ENCODE data around the gene U2AF1L4. TPM values are rescaled to one million over a fixed set of nuclear protein-coding genes. Genes with fewer than 3 reads are reported as not detected.

The U2AF1L4 gene
- 69.6 and 75.0 TPM in 2 replicates for polyA plus RNA-seq

GRCh38 chr19:35745328-35746086 is at the start of gene U2AF1L4, which contains the start of gene PSENEN:
Gene U2AF1L4 (minus strand): TSS chr19:35745418. CDS start chr19:35745391, 27 bp downstream.
Gene PSENEN (plus strand): TSS chr19:35745651. CDS start chr19:35745931, 280 bp downstream.

GRCh38 chr19:35775298-35776101 is 30.3 kb upstream of the U2AF1L4 start, which contains the start of gene ARHGAP33:
Gene ARHGAP33 (plus strand): TSS chr19:35775564. CDS start chr19:35775659, 95 bp downstream.

GRCh38 chr19:35757749-35758608 is 12.8 kb upstream of the U2AF1L4 start, which contains the start of gene PROSER3:
Gene PROSER3 (plus strand): TSS chr19:35758176. CDS start chr19:35758216, 40 bp downstream.

GRCh38 chr19:35756377-35757230 is 11.4 kb upstream of the U2AF1L4 start, which contains the start of gene HSPB6:
Gene HSPB6 (minus strand): TSS chr19:35757029. CDS start chr19:35757008, 21 bp downstream.

GRCh38 chr19:35748106-35749020 is 3.1 kb upstream of the U2AF1L4 start, which contains the start of gene LIN37:
Gene LIN37 (plus strand): TSS chr19:35748576. CDS start chr19:35748725, 149 bp downstream.

GRCh38 chr19:35742121-35742724 is 3.0 kb downstream of the U2AF1L4 start, which contains the start of gene IGFLR1:
Gene IGFLR1 (minus strand): TSS chr19:35742452. CDS start chr19:35741180, 1,272 bp downstream.

GRCh38 chr19:35717665-35718344 is 27.4 kb downstream of the U2AF1L4 start, which contains the start of gene KMT2B:
Gene KMT2B (plus strand): TSS chr19:35718003. CDS start chr19:35718019, 16 bp downstream.

GRCh38 chr19:35704218-35704617 is 41.0 kb downstream of the U2AF1L4 start, which contains the start of gene ZBTB32:
Gene ZBTB32 (plus strand): TSS chr19:35704558. CDS start chr19:35714627, 10,069 bp downstream.

Other genes starting within 250 kb of the U2AF1L4 start
- 6.0 and 7.7 TPM in 2 replicates for gene DMKN, start 231.8 kb downstream of the U2AF1L4 start, polyA plus RNA-seq
- not detected in 2 replicates for gene SBSN, start 217.1 kb downstream of the U2AF1L4 start, polyA plus RNA-seq
- not detected in 2 replicates for gene GAPDHS, start 212.0 kb downstream of the U2AF1L4 start, polyA plus RNA-seq
- 95.0 and 102 TPM in 2 replicates for gene TMEM147, start 199.8 kb downstream of the U2AF1L4 start, polyA plus RNA-seq
- gene ATP4A, start 181.8 kb downstream of the U2AF1L4 start, polyA plus RNA-seq: not detected in 2 replicates
- not detected in 2 replicates for gene PMIS2, start 159.2 kb downstream of the U2AF1L4 start, polyA plus RNA-seq
- gene HAUS5, start 132.7 kb downstream of the U2AF1L4 start, polyA plus RNA-seq: 0.60 and 0.84 TPM in 2 replicates
- 8.9 and 12.6 TPM in 2 replicates for gene RBM42, start 116.4 kb downstream of the U2AF1L4 start, polyA plus RNA-seq
- gene ETV2, start 103.7 kb downstream of the U2AF1L4 start, polyA plus RNA-seq: 0.70 TPM in 1 of 2 replicates, not detected in the other
- gene COX6B1, start 97.1 kb downstream of the U2AF1L4 start, polyA plus RNA-seq: 1,754 and 2,269 TPM in 2 replicates
- gene UPK1A, start 78.9 kb downstream of the U2AF1L4 start, polyA plus RNA-seq: 0.27 TPM in 1 of 2 replicates, not detected in the other
- gene ZBTB32, start 40.9 kb downstream of the U2AF1L4 start, polyA plus RNA-seq: not detected in 2 replicates
- gene KMT2B, start 27.4 kb downstream of the U2AF1L4 start, polyA plus RNA-seq: 1.0 and 1.8 TPM in 2 replicates
- gene IGFLR1, start 3.0 kb downstream of the U2AF1L4 start, polyA plus RNA-seq: 1.0 and 4.9 TPM in 2 replicates
- 311 and 383 TPM in 2 replicates for gene PSENEN, start 233 bp upstream of the U2AF1L4 start, polyA plus RNA-seq
- gene LIN37, start 3.2 kb upstream of the U2AF1L4 start, polyA plus RNA-seq: 4.6 and 8.3 TPM in 2 replicates
- 0.50 TPM in 1 of 2 replicates, not detected in the other for gene HSPB6, start 11.6 kb upstream of the U2AF1L4 start, polyA plus RNA-seq
- gene PROSER3, start 12.8 kb upstream of the U2AF1L4 start, polyA plus RNA-seq: 0.51 TPM in 1 of 2 replicates, not detected in the other
- 0.15 and 0.40 TPM in 2 replicates for gene ARHGAP33, start 30.1 kb upstream of the U2AF1L4 start, polyA plus RNA-seq
- gene PRODH2, start 67.4 kb upstream of the U2AF1L4 start, polyA plus RNA-seq: not detected in 2 replicates
- 0.08 TPM in 1 of 2 replicates, not detected in the other for gene NPHS1, start 107.1 kb upstream of the U2AF1L4 start, polyA plus RNA-seq
- gene KIRREL2, start 111.5 kb upstream of the U2AF1L4 start, polyA plus RNA-seq: 1.1 TPM in 1 of 2 replicates, not detected in the other
- gene APLP1, start 123.2 kb upstream of the U2AF1L4 start, polyA plus RNA-seq: 223 and 377 TPM in 2 replicates
- 1.5 and 1.8 TPM in 2 replicates for gene NFKBID, start 155.1 kb upstream of the U2AF1L4 start, polyA plus RNA-seq
- gene HCST, start 157.1 kb upstream of the U2AF1L4 start, polyA plus RNA-seq: 2.0 and 3.8 TPM in 2 replicates
- 0.70 TPM in 1 of 2 replicates, not detected in the other for gene TYROBP, start 162.9 kb upstream of the U2AF1L4 start, polyA plus RNA-seq
- gene LRFN3, start 191.0 kb upstream of the U2AF1L4 start, polyA plus RNA-seq: 0.15 and 0.60 TPM in 2 replicates
- gene SDHAF1, start 249.8 kb upstream of the U2AF1L4 start, polyA plus RNA-seq: 6.4 and 14.1 TPM in 2 replicates